Activated CD8-positive, alpha-beta T cell treated with anti-CD3 and anti-CD28 coated beads for 36 hours (primary cell): ENCODE results near the gene POU2F2. TPM values are rescaled to one million over a fixed set of nuclear protein-coding genes. Genes with fewer than 3 reads are reported as not detected.

ENCODE experiments used
- ATAC-seq: fragments of 200-7000 bp; cut with Tn5 transposase; one replicate; pipeline ENCODE4 v1.10.0; 2021; ENCODE audit warnings: mild to moderate bottlenecking, moderate library complexity
- CTCF ChIA-PET: fragments of 350-600 bp; sonication (Branson Sonifier 250); formaldehyde crosslinking; loops from one replicate; lab custom pipeline; 2021; ENCODE audit warnings: antibody characterized with exemption; lab: Charles Lee
- POLR2A ChIA-PET: fragments of 350-600 bp; sonication (Branson Sonifier 250); formaldehyde crosslinking; loops from one replicate; lab custom pipeline; 2021; ENCODE audit warnings: antibody characterized with exemption; lab: Charles Lee
- DNase-seq: peaks from one replicate; pipeline ENCODE4 v3.0.0-alpha.2; 2020
- H3K27ac Mint-ChIP-seq: one replicate; pipeline ENCODE4 v1.8.0; 2021; ENCODE audit warnings: mild to moderate bottlenecking, mixed read lengths
- H3K27me3 Mint-ChIP-seq: one replicate; pipeline ENCODE4 v1.8.0; 2021; ENCODE audit warnings: mixed read lengths
- H3K36me3 Mint-ChIP-seq: one replicate; pipeline ENCODE4 v1.8.0; 2021; ENCODE audit warnings: low read depth, mixed read lengths
- H3K4me1 Mint-ChIP-seq: one replicate; pipeline ENCODE4 v1.8.0; 2021; ENCODE audit warnings: low read depth, mixed read lengths
- H3K4me3 Mint-ChIP-seq: one replicate; pipeline ENCODE4 v1.8.0; 2021; ENCODE audit warnings: mild to moderate bottlenecking, moderate library complexity, mixed read lengths
- H3K9me3 Mint-ChIP-seq: one replicate; pipeline ENCODE4 v1.8.0; 2021; ENCODE audit warnings: mixed read lengths
- intact Hi-C: fragments of 100-400 bp; cut with micrococcal nuclease; formaldehyde crosslinking; loops from one replicate; pipeline ENCODE4 v1.10.0; 2022
- total RNA-seq, 2 experiments: library from RNA; stranded (reverse); gene quantifications; one replicate each; pipeline ENCODE4 v1.2.3, GENCODE V29; 2021
- TF ChIP-seq, protein P1 (sequence below): fragments of 200-600 bp; IDR thresholded peaks from one replicate; pipeline ENCODE4 v1.8.0; 2022; ENCODE audit warnings: antibody characterized with exemption, mild to moderate bottlenecking

The POU2F2 gene
- total RNA-seq, 2 experiments from 2014 or later: 37.7 to 40.7 TPM

DNA sequence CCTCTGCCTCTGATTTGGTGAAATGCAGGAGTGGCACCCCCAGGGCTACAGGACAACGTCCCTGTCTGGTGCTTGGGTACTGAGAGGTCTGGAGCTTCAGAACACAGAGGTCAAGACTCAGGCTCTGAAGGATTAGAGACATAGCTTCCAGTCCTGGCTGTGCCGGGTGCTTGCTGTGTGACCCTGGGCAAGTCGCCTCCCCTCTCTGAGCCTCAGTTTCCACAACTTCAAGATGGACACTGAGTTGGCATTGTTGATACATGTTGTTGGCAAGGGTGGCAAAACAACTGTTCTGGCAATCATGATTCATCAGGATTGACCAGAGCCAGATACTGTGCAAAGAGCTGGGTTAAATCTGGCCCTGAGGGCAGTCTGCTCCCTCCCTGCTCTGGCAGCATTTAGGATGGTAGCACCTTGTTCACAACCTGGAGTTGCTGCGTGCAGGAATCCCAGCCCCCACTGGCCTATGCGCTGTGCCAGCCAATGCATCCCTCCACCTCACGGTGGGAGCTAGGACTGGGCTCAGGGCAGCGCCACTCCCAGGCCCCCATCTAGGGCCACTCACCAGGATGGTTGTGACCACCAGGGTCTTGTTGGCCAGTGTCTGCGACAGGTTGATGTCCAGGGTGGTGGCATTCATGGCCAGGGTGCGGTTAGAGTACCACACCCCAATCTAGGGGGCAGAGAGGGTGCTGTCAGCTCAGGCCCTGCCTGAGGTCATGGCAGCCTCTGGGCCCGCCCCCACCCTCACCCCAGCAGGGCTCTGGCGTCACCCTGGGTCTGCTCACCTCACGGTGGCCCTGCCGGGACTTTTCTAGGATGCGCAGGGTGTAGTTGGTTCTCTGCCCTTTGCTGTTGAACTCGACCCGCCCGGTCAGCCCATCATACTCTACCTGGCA is 79.0 kb downstream of the POU2F2 start:
- Mint-ChIP-seq H3K4me3 (no peak overlapping the region), H3K27me3 (no peaks in the 10 kb centered on the region), H3K4me1 (peaks cover 7% of the 10 kb centered on the region), H3K9me3 (no peaks in the 10 kb centered on the region), H3K36me3 (no peaks in the 10 kb centered on the region), H3K27ac (no peak overlapping the region)
- TF ChIP-seq, protein P1, sequence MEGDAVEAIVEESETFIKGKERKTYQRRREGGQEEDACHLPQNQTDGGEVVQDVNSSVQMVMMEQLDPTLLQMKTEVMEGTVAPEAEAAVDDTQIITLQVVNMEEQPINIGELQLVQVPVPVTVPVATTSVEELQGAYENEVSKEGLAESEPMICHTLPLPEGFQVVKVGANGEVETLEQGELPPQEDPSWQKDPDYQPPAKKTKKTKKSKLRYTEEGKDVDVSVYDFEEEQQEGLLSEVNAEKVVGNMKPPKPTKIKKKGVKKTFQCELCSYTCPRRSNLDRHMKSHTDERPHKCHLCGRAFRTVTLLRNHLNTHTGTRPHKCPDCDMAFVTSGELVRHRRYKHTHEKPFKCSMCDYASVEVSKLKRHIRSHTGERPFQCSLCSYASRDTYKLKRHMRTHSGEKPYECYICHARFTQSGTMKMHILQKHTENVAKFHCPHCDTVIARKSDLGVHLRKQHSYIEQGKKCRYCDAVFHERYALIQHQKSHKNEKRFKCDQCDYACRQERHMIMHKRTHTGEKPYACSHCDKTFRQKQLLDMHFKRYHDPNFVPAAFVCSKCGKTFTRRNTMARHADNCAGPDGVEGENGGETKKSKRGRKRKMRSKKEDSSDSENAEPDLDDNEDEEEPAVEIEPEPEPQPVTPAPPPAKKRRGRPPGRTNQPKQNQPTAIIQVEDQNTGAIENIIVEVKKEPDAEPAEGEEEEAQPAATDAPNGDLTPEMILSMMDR: no peak
- POLR2A ChIA-PET: no interaction called here
- DNase-seq (no peak), ATAC-seq (no peak)
- intact Hi-C loops: no loop called here
- CTCF ChIA-PET: interaction anchor here (3.1 kb wide), 1 partner anchor 18 kb away, joined by 11 read pairs; no protein-coding TSS in a partner anchor

DNA sequence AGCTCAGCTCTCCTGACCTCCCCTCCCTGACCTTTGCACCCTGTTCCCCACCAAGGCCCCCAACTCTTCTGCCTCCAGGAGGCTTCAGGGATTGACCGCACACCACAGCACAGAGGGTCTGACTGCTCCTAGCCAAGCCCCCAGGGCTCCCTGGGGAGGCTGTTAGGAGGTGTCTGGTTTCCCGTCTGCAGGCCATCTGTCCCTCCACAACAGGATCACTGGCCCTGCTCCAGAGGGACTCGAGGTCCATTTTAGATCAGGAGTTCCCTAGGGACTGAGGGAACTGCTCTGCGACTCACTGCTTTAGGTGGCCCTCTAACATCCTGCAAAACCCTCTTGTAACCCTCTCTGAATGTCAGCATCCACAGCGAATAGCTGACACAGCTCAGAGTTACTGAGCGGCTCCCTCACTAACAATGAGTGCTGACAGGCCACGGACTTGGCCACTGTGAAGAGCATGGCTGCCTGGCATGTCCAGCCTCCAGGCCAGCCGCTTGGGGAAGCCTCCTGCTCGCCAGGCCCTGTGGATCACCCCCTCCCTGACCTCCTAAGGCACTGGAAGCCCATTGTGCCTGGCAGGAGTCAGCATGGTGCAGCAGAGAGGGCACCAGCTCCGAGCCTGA is 79.9 kb downstream of the POU2F2 start:
- intact Hi-C loops: no loop called here
- H3K27me3 Mint-ChIP-seq: no peaks in the 10 kb centered on the region
- no peak for ATAC-seq
- ChIA-PET CTCF (interaction anchor here (1.5 to 3.1 kb wide), 2 partner anchors 17 to 24 kb away, joined by 3 to 11 read pairs; no protein-coding TSS in a partner anchor), POLR2A (interaction anchor here (0.6 kb wide), 1 partner anchor 182 kb away, joined by 3 read pairs; no protein-coding TSS in a partner anchor)
- no peak overlapping the region for H3K4me3 Mint-ChIP-seq
- no peak overlapping the region for H3K27ac Mint-ChIP-seq
- no peak for DNase-seq
- TF ChIP-seq, protein P1: no peak
- no peaks in the 10 kb centered on the region for H3K9me3 Mint-ChIP-seq
- H3K36me3 Mint-ChIP-seq: no peaks in the 10 kb centered on the region
- peaks cover 7% of the 10 kb centered on the region for H3K4me1 Mint-ChIP-seq

DNA sequence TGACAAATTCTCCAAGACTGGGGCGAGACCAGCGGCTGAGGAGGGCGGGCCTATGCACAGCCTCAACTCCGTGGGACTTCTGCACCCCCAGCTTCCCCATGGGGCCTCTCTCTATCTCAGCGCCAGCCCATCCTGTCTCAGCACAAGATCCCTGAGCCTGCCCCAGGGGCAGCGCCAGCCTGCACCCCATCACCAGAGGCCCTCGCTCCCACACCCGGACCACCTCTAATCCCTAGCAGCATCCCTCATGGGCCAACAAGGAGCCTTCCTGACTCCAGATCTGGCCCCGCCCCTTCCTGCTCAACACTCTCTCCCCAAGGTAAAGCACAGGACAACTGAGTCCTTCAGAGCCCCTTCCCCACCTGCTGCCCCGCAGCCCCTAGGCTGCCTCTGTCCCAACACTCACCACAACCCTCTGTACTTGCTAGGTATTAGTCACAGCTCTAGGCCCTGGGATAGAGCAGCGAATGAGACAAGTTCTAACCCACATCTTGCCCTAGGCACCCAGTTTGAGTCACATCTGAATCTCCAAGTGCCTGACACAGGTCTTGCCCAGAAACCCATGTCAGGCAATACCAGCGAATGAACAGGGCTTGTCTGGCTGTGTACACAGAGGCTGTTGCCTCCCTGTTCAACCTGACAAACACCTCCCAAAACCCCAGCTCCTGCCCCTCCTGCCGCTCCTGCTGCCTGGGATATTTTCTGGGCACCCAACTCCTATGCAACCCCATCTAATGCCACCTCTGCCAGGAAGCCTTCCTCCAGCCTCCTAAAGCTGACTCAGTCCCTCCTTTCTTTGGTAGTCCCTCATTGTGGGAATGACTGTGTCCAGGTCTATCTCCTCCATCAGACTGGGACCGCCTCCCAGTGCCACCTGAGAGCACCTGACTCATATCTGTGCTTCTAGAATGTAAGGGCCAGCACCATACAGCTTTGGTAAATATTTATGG is 80.8 kb downstream of the POU2F2 start:
- H3K4me3 Mint-ChIP-seq: no peak overlapping the region
- no peaks in the 10 kb centered on the region for H3K36me3 Mint-ChIP-seq
- POLR2A ChIA-PET: interaction anchor here (0.6 kb wide), 1 partner anchor 181 kb away, joined by 3 read pairs; no protein-coding TSS in a partner anchor
- no peaks in the 10 kb centered on the region for H3K27me3 Mint-ChIP-seq
- CTCF ChIA-PET: interaction anchor here (1.0 to 3.1 kb wide), 3 partner anchors 17 to 345 kb away, joined by 3 to 11 read pairs (median 3); no protein-coding TSS in a partner anchor
- DNase-seq (peak; percentile 44), ATAC-seq (peak; percentile 91)
- H3K4me1 Mint-ChIP-seq: peaks cover 7% of the 10 kb centered on the region
- no peak overlapping the region for H3K27ac Mint-ChIP-seq
- H3K9me3 Mint-ChIP-seq: no peaks in the 10 kb centered on the region
- TF ChIP-seq, protein P1: no peak
- intact Hi-C loops: no loop called here

DNA sequence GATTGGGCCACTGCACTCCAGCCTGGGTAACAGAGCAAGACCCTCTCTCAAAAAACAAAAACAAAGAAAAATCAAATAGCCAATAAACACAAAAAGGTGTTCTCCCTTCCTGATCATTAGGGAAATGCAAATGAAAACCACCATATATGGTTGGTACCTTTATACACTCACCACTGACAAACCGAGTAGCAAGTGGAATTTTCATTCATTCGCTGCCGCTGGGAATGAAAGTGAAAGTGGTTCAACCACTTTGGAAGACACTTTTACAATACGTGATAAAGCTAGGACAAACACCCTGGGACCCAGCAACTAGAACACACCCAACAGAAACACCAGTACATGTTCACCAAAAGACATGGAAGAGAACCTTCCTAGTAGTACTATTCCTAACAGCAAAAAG is 83.3 kb downstream of the POU2F2 start:
- TF ChIP-seq, protein P1: no peak
- H3K9me3 Mint-ChIP-seq: no peaks in the 10 kb centered on the region
- peak overlapping the region; percentile 56 for H3K27ac Mint-ChIP-seq
- H3K36me3 Mint-ChIP-seq: no peaks in the 10 kb centered on the region
- H3K4me3 Mint-ChIP-seq: peak overlapping the region; percentile 47
- peaks cover 7% of the 10 kb centered on the region for H3K4me1 Mint-ChIP-seq
- intact Hi-C loops: no loop called here
- ATAC-seq (peak; percentile 11), DNase-seq (peak; percentile 27)
- H3K27me3 Mint-ChIP-seq: no peaks in the 10 kb centered on the region
- ChIA-PET CTCF (interaction anchor here (1.2 to 2.5 kb wide), 3 partner anchors 14 to 256 kb away, joined by 5 to 11 read pairs (median 5); partner anchors contain the start of gene PAFAH1B3), POLR2A (interaction anchor here (0.9 kb wide), 1 partner anchor 11 kb away, joined by 3 read pairs; no protein-coding TSS in a partner anchor)
